K562 (cell line): Measurements from ENCODE around the gene ETNK2. TPM values are rescaled to one million over a fixed set of nuclear protein-coding genes. Genes with fewer than 3 reads are reported as not detected.

Experiments used
- ATAC-seq: fragments of 200-7000 bp; cut with Tn5 transposase; 3 replicates; pipeline ENCODE4 v1.9.1; 2020; ENCODE audit warnings: moderate library complexity
- BruUV-seq: library from RNA; stranded (reverse); fragments of 400-500 nt; replicated peaks from 2 replicates; lab custom pipeline; 2021; lab: Mats Ljungman, UMichigan
- CTCF ChIA-PET: fragments of 300-600 bp; formaldehyde crosslinking; extraction: SDS; loops from one replicate; lab custom pipeline; 2021; ENCODE audit warnings: low intra/inter-chr PET ratio; lab: Yijun Ruan, JAX
- POLR2A ChIA-PET: fragments of 300-600, 350-650 bp; sonication (Branson Sonifier 250); formaldehyde crosslinking; extraction: SDS; loops from one replicate; lab custom pipeline; 2021; ENCODE audit warnings: antibody characterized with exemption, inconsistent platforms; lab: Yijun Ruan, JAX
- DNase-seq, 4 experiments: peaks; one replicate each; pipeline versions ENCODE4 v3.0.0 to v3.0.0-alpha.2; 2011 to 2018; ENCODE audit warnings: low spot score in 3 of 4, mixed read lengths in 3 of 4; ENCODE audit errors: extremely low read depth in 1 of 4
- FAIRE-seq: peaks from 2 replicates; lab custom pipeline; 2011; peaks lifted over from hg19 to GRCh38; lab: Jason Lieb, UNC
- H2AFZ ChIP-seq: 2 replicates; pipeline ENCODE4 v1.6.0; 2011; ENCODE audit warnings: low read depth, low read length, control low read depth, inconsistent platforms
- H3K27ac ChIP-seq: fragments of 200-600 bp; 3 replicates; pipeline ENCODE4 v1.8.0; 2011; ENCODE audit warnings: low read depth, mild to moderate bottlenecking, control low read depth, inconsistent platforms, low read length, moderate library complexity, mixed read lengths; ENCODE audit errors: extremely low read depth
- H3K27me3 ChIP-seq, 2 experiments: fragments of 300-600 bp in 1 of 2; 2 replicates in 1 of 2; 3 replicates in 1 of 2; pipeline versions ENCODE4 v1.6.0 to v1.8.0; 2011; ENCODE audit warnings: inconsistent platforms in 2 of 2, low read length in 2 of 2, mild to moderate bottlenecking in 1 of 2, mixed read lengths in 1 of 2, moderate library complexity in 1 of 2; ENCODE audit not compliant: control insufficient read depth in 2 of 2, insufficient read depth in 2 of 2
- H3K36me3 ChIP-seq: fragments of 300-600 bp; 3 replicates; pipeline ENCODE4 v1.8.0; 2011; ENCODE audit warnings: mild to moderate bottlenecking, low read length, inconsistent platforms; ENCODE audit not compliant: control insufficient read depth, insufficient read depth
- H3K4me1 ChIP-seq, 2 experiments: fragments of 200-600 bp in 1 of 2; replicated peaks in 1 of 2; 2 replicates in 1 of 2; 3 replicates in 1 of 2; pipeline versions ENCODE4 v1.5.1 to v1.8.0; 2011; ENCODE audit warnings: inconsistent platforms in 2 of 2, low read length in 2 of 2, mild to moderate bottlenecking in 1 of 2, mixed read lengths in 1 of 2, moderate library complexity in 1 of 2; ENCODE audit not compliant: control insufficient read depth in 2 of 2, insufficient read depth in 2 of 2
- H3K4me2 ChIP-seq: 2 replicates; pipeline ENCODE4 v1.6.1; 2011; ENCODE audit warnings: low read length, control low read depth, inconsistent platforms, mixed read lengths; ENCODE audit not compliant: insufficient read depth
- H3K4me3 ChIP-seq: fragments of 200-600 bp; sonication (generic), shearing (Covaris generic); 2 replicates; pipeline ENCODE4 v1.5.1; 2016; ENCODE audit warnings: control low read depth, inconsistent platforms
- H3K79me2 ChIP-seq: fragments of 200-600 bp; 3 replicates; pipeline ENCODE4 v1.8.0; 2011; ENCODE audit warnings: low read length, inconsistent platforms; ENCODE audit not compliant: control insufficient read depth, insufficient read depth
- H3K9ac ChIP-seq, 2 experiments: 2 replicates each; pipeline versions ENCODE4 v1.6.0 to v1.6.1; 2011; ENCODE audit warnings: low read depth in 2 of 2, low read length in 2 of 2, control low read depth in 1 of 2, inconsistent platforms in 1 of 2, mild to moderate bottlenecking in 1 of 2, mixed read lengths in 1 of 2; ENCODE audit not compliant: insufficient read depth in 1 of 2
- H3K9me1 ChIP-seq: one replicate; pipeline ENCODE4 v1.6.0; 2011; ENCODE audit warnings: inconsistent platforms, mild to moderate bottlenecking, low read length, moderate library complexity; ENCODE audit not compliant: control insufficient read depth, insufficient read depth
- H3K9me3 ChIP-seq: replicated peaks from 2 replicates; pipeline ENCODE4 v1.5.1; 2011; ENCODE audit warnings: low read depth, low read length, inconsistent platforms; ENCODE audit not compliant: control insufficient read depth, insufficient read depth
- H4K20me1 ChIP-seq: replicated peaks from 2 replicates; pipeline ENCODE4 v1.6.1; 2011; ENCODE audit warnings: low read length, inconsistent platforms, mixed read lengths; ENCODE audit not compliant: control insufficient read depth, insufficient read depth
- FOSL1 ChIP-seq: fragments of 200-800 bp; sonication (Bioruptor generic); conservative IDR thresholded peaks from 2 replicates; pipeline ENCODE4 v1.6.1; 2016; ENCODE audit warnings: missing genetic modification characterization, missing compliant biosample characterization
- IRF2 ChIP-seq: sonication (generic); formaldehyde crosslinking; IDR thresholded peaks from 2 replicates; pipeline ENCODE4 v1.8.1; 2022; ENCODE audit warnings: mild to moderate bottlenecking, missing genetic modification reagents
- KDM4B ChIP-seq, 2 experiments: fragments of 450-650 bp in 1 of 2; sonication (generic) in 1 of 2; IDR thresholded peaks; 2 replicates each; pipeline ENCODE4 v1.6.1; 2016 to 2017; ENCODE audit warnings: borderline replicate concordance in 2 of 2, antibody characterized with exemption in 1 of 2, low read depth in 1 of 2, mild to moderate bottlenecking in 1 of 2
- NR2F6 ChIP-seq: fragments of 450-650 bp; formaldehyde crosslinking; IDR thresholded peaks from 2 replicates; pipeline ENCODE4 v1.4.0; 2020; ENCODE audit warnings: mild to moderate bottlenecking
- RB1 ChIP-seq: fragments of 450-650 bp; IDR thresholded peaks from 2 replicates; pipeline ENCODE4 v1.6.1; 2017; ENCODE audit warnings: low read depth, mild to moderate bottlenecking
- SPI1 ChIP-seq: IDR thresholded peaks from 2 replicates; pipeline ENCODE4 v1.6.1; 2011; ENCODE audit warnings: low read depth, low read length, control low read depth, borderline replicate concordance
- WGBS: fragments of 100-300 bp; shearing (Covaris generic); methylation state at CpG from one replicate; pipeline ENCODE4 v1.1.6; 2016; ENCODE audit warnings: low coverage, mixed read lengths; ENCODE audit not compliant: insufficient coverage; ENCODE audit errors: missing lambda C conversion rate; 5-methylcytosine and 5-hydroxymethylcytosine counted together
- in situ Hi-C: fragments of 300-500 bp; cut with MboI; formaldehyde crosslinking; loops from 4 replicates; pipeline ENCODE4 v1.15.0; 2018; ENCODE audit warnings: inconsistent platforms, mixed read lengths
- intact Hi-C: fragments of 100-400 bp; cut with micrococcal nuclease; formaldehyde crosslinking; loops from 2 replicates; pipeline ENCODE4 v1.14.2; 2022
- polyA plus RNA-seq, 8 experiments: library from polyadenylated mRNA; depleted of rRNA in 4 of 8; stranded (reverse) in 5 of 8; unstranded in 3 of 8; fragments of >200 nt; fragmentation: Nextera tagmentation in 2 of 8; fragmentation: Illumina TruSeq in 1 of 8; extraction: Ambion mirVana in 2 of 8; extraction: Trizol in 1 of 8; gene quantifications; 2 replicates each; pipeline versions ENCODE4 v1.2.1 to v1.2.3, GENCODE V29; 2011 to 2014; ENCODE audit warnings: inconsistent platforms in 1 of 8, missing spikeins in 1 of 8
- total RNA-seq, 7 experiments: library from RNA; depleted of rRNA in 6 of 7; stranded (reverse); fragments of >200 nt in 6 of 7; fragmentation: Illumina TruSeq in 2 of 7; extraction: Trizol in 2 of 7; gene quantifications; 2 replicates each; pipeline versions ENCODE4 v1.2.1 to v1.2.3, GENCODE V29; 2011 to 2021; ENCODE audit warnings: low replicate concordance in 1 of 7
- TF ChIP-seq, protein P1 (sequence below): fragments of 450-650 bp; IDR thresholded peaks from 2 replicates; pipeline ENCODE4 v1.6.1; 2016; ENCODE audit warnings: mild to moderate bottlenecking

Gene ETNK2
- total and polyA plus RNA-seq, 9 of the 15 experiments (the other 6 are each of a cell fraction or from before 2014, with no cell fraction given) = 0.03 to 0.38 (median 0.13) TPM; not detected in 4

DNA sequence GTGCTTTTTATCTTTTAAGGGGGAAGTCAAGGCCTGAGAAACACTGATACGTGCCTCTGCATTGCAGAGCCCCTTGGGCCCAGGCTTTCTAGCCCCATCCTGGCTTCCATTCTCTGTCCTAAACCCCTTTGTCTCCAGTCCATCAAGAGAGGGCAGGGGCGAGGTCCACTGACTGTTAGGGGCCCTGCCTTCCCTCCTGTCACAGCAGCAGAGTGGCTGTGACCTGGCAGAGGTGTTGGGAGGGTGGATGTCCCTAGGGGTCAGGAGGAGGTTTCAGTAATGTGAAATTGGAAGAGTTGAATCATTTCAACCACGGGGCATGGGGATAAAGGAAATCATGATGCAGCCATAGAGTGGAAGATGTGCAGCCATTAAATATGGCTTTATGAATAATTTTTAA is 54.9 kb downstream of the ETNK2 start (continued):
- no peak for TF ChIP-seq RB1
- no peak for TF ChIP-seq SPI1
- TF ChIP-seq, protein P1, sequence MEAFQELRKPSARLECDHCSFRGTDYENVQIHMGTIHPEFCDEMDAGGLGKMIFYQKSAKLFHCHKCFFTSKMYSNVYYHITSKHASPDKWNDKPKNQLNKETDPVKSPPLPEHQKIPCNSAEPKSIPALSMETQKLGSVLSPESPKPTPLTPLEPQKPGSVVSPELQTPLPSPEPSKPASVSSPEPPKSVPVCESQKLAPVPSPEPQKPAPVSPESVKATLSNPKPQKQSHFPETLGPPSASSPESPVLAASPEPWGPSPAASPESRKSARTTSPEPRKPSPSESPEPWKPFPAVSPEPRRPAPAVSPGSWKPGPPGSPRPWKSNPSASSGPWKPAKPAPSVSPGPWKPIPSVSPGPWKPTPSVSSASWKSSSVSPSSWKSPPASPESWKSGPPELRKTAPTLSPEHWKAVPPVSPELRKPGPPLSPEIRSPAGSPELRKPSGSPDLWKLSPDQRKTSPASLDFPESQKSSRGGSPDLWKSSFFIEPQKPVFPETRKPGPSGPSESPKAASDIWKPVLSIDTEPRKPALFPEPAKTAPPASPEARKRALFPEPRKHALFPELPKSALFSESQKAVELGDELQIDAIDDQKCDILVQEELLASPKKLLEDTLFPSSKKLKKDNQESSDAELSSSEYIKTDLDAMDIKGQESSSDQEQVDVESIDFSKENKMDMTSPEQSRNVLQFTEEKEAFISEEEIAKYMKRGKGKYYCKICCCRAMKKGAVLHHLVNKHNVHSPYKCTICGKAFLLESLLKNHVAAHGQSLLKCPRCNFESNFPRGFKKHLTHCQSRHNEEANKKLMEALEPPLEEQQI = no peak
- no peak for TF ChIP-seq KDM4B (IDR thresholded peaks at IDR 0.05; ENCODE audit: borderline replicate concordance in 2 of 2, low read depth in 1 of 2)
- TF ChIP-seq NR2F6 = no peak
- no peak for TF ChIP-seq IRF2 (CRISPR knock-in tag)

DNA sequence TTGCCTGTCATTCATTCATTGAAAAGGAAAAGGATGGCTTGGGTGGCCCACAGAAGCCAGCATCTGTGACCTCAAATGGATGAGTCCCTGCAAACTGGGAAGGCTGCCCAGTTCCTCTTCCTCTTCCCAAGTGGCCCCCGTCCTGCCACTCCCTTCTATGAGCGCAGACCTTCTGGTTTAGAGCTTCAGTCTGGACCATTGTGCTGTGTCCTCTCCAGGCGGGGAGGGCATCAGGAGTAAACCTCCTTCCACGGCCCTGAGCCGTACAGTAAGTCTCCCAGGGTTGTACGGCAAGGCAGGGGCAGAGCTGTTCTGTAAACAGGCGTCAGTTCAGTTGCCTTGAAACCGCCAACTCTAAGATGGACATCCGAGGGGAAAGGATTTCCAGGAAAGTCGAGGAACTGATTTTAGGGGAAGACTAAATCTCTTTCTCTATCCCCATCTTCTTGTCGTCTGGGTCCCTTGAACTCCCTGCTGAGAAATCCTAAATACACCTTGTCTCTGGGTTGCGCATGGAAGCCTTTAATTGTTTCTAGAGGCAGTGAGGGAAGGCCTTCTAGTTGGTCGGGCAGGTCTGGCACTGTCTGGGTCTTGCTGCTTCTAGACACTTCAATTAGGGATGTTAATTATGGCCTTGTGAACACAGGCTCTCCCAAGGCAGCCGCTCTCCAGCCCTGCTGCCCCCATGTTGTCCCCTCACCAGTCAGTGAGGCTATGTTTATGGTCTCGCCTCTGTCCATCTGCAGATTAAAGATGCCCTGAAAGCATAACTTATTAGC is 56.8 kb downstream of the ETNK2 start:
- Histone ChIP-seq H3K4me1 (no peaks in the 10 kb centered on the region), H2AFZ (no peak overlapping the region), H3K9ac (no peak overlapping the region), H3K27ac (no peak overlapping the region), H3K36me3 (no peaks in the 10 kb centered on the region), H3K4me2 (no peak overlapping the region), H4K20me1 (no peaks in the 10 kb centered on the region), H3K79me2 (no peaks in the 10 kb centered on the region), H3K9me1 (no peaks in the 10 kb centered on the region), H3K9me3 (no peaks in the 10 kb centered on the region), H3K4me3 (no peak overlapping the region), H3K27me3 (peaks cover 23 to 60% of the 10 kb centered on the region in 2 experiments; a peak in 4 of 5 replicates)
- FAIRE-seq = no peak
- WGBS = under 1% methylated on average over 15 of the region's 15 CpGs
- BruUV-seq = no TSS peak
- CTCF ChIA-PET = interaction anchor here (0.5 kb wide), 1 partner anchor 187 kb away, joined by 3 read pairs; no protein-coding TSS in a partner anchor
- in situ Hi-C loops = no loop called here
- intact Hi-C loops = no loop called here
- TF ChIP-seq FOSL1 (tag) = no peak
- no peak for DNase-seq
- POLR2A ChIA-PET = interaction anchor here (0.6 kb wide), 1 partner anchor 712 kb away, joined by 3 read pairs; no protein-coding TSS in a partner anchor
- ATAC-seq = no peak; the same call in 2 of the 3 replicates
